Hematopoietic multipotent progenitor cell (in vitro differentiated cells): Measurements from ENCODE around the gene VSIG10L. TPM values are rescaled to one million over a fixed set of nuclear protein-coding genes. Genes with fewer than 3 reads are reported as not detected.

Experiments
- DNase-seq, 3 donors: peaks; one replicate each; pipeline ENCODE4 v3.0.0-alpha.2; 2011 to 2015; ENCODE audit warnings: low read depth in 2 of 3, low spot score in 2 of 3
- total RNA-seq: library from RNA; depleted of rRNA; stranded (reverse); fragments of >200 nt; gene quantifications from one replicate; pipeline ENCODE4 v1.2.3, GENCODE V29; 2012

The VSIG10L gene
- total RNA-seq, 1 donor, result 0.81 TPM

GRCh38 chr19:51319649-51320279, 22.2 kb downstream of the VSIG10L start:
- no peak for DNase-seq

DNA sequence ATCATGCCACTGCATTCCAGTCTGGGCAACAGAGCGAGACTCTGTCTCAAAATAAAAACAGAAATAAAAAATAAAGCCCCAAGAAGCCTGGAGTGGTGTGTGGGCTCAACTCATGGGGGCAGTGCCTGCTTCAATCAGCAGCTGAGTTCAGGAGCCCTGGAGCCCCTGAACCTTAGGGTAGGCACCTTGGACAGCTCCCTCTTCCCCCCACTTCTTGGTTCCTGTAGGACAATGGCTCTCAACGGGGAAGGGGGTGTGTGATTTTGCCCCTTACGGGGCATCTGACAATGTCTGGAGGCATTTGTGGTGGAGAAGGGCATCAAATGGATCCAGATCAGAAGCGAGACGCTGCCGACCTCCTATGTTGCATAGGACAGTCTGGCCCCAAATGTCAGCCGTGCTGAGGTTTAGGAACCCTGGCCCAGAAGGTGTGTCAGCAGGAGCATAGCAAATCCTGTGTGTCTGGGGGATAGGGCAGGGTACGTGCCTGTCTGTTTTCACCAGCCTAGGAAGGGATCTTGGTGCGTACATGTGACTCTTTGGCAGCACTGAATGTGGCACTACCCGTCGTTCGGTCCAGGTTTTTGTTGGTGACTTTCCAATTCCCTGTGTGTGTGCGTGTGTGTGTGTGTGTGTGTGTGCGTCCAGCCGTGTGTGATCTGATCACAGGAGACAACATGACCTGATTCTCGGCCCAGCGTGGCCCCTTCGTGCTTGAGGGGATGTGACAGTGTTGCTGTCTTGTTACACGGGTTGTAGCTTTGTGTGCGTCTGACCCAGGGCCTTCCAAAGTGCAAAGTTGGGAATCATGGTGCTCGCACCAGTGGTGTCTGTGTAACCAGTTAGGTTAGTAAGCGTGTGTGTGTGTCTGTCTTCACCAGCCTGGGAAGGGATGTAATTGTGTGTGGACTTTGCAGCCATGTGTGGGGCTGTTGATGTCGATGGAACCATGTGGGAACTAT, 23.0 kb downstream of the VSIG10L start:
- DNase-seq, result peak in 1 of 3 donors; percentile 33

- no peak for DNase-seq
Observed at GRCh38 chr19:51317968-51318367, 24.0 kb downstream of the VSIG10L start.

GRCh38 chr19:51317376-51317775, 24.6 kb downstream of the VSIG10L start:
- DNase-seq, result no peak

GRCh38 chr19:51316688-51317087, 25.3 kb downstream of the VSIG10L start:
- DNase-seq, result no peak

GRCh38 chr19:51311351-51312257, 30.3 kb downstream of the VSIG10L start, which contains the start of gene IGLON5:
Gene IGLON5, plus strand, starts transcription at chr19:51311644. Its CDS starts 204 bp downstream, at chr19:51311848.
- no peak for DNase-seq

GRCh38 chr19:51305479-51305878, 36.5 kb downstream of the VSIG10L start:
- no peak for DNase-seq

DNA sequence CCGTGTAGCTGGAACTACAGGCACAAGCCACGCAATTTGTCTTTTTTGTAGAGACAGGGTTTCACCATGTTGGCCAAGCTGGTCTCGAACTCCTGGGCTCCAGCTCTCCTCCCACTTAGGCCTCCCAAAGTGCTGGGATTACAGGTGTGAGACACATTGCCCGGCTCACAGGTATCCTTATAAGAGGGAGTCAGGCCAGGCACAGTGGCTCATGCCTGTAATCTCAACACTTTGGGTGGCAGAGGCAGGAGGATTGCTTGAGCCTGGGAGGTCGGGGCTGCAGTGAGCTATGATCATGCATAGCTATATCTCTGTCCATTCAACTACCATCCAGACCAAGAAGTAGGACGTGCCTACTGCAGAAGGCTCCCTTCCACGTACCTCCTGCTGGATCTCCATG, 40.7 kb downstream of the VSIG10L start:
- no peak for DNase-seq

GRCh38 chr19:51297406-51297805, 44.5 kb downstream of the VSIG10L start:
- DNase-seq, result no peak

- peak in 1 of 3 donors; percentile 23 for DNase-seq
Observed at GRCh38 chr19:51296336-51297093, 45.4 kb downstream of the VSIG10L start.

DNA sequence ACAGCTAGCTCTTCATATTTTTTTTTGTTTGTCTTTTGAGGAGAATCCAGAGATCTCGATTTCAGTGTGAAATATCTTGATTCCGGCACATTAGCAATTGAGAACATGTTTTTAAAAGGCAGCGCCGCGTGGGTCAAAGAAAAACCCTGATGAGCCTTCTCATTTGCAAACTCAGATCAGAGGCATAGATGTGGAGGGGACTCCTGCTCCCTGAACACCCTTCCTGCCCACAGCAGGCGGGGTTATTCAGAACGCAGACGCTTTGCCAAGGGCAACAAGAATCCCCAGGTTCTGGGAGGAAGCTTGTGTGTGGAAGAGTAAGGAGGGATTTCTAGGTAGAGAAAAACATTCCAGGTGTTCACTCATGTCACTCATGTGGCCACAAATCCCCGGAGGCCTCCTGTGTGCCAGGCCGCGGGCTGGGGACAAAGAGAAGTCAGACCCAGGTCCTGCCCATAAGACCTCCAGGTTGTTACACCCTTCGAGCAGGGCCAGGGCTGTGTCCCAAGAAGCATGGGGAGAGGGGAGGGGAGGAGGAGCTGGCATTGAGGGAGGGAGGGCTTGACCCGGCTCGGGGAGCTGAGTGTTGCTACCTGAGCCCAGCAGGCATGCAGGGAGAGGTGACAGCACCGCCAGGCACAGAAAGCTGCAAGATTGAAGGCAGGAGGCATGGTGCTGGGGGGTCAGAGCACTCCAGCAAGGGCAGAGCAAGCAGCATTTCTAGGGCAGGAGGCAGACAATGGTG, 46.4 kb downstream of the VSIG10L start:
- no peak for DNase-seq

- no peak for DNase-seq
Observed at GRCh38 chr19:51294977-51295375, 47.0 kb downstream of the VSIG10L start.

GRCh38 chr19:51294211-51294976, 47.5 kb downstream of the VSIG10L start:
- DNase-seq, result no peak

GRCh38 chr19:51293571-51294210, 48.2 kb downstream of the VSIG10L start:
- no peak for DNase-seq

DNA sequence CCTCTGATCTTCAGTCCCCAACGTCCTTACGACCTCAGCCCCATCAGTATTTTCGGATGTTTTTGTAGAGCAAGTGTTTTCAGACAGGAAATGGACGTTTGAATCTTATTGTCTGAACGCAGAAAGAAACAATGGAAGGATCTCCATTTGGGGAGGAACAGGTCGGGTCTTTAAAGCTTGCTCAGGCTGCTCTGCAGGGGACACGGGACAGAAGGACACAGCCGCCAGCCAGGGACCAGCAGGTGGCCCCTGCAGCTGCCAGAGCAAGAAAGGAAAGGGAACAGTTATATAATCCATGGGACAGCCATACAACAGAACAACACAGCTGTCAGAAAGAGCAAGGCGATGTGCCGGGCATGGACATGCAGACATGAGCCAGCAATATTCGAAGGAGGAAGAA, 49.0 kb downstream of the VSIG10L start:
- no peak for DNase-seq

GRCh38 chr19:51289635-51290034, 52.3 kb downstream of the VSIG10L start:
- no peak for DNase-seq

- DNase-seq, result no peak
Observed at GRCh38 chr19:51285682-51286081, 56.3 kb downstream of the VSIG10L start.

DNA sequence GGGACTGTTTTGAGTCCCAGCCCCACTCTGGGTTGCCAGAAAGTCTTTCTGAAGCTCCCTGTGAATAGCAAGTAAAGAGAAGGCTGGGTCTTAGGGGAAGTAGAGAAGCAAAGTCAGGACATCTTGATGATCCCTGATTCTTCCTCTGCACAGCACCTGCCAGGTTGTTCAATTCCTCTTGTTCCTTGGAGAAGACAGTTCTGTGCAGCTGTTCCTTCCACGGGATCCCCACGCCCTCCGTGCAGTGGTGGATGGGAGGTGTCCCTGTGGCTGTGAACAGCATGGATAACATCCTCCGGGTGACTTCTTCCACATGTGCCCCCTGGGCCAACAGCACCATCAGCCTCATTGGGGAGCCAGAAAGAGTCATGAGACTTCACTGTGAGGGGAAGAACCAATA, 59.6 kb downstream of the VSIG10L start:
- DNase-seq, result no peak
